ENCODE data around the gene TAF4B.

TAF4B gene

GRCh38 chr18:26206488-26206887 lies 19.8 kb upstream of the TAF4B start:
- no peaks in the 10 kb centered on the region for H3K9me3 ChIP-seq (ENCODE audit: control insufficient read depth, low read length)
- no peaks in the 10 kb centered on the region for H3K27me3 ChIP-seq (ENCODE audit: control insufficient read depth, insufficient read depth, low read length)
- H3K9ac ChIP-seq: no peak overlapping the region
- no peak overlapping the region for H3K4me2 ChIP-seq (ENCODE audit: low read length)
- no peaks in the 10 kb centered on the region for H3K4me1 ChIP-seq
- no peak overlapping the region for H3K27ac ChIP-seq
- H3K4me3 ChIP-seq (ENCODE audit: low read depth, low read length): no peak overlapping the region
- no peak for TF ChIP-seq CTCF (IDR thresholded peaks at IDR 0.05)
- H3K36me3 ChIP-seq (ENCODE audit: control insufficient read depth, insufficient read depth, low read length): no peaks in the 10 kb centered on the region
- no peak overlapping the region for H2AFZ ChIP-seq
- no peaks in the 10 kb centered on the region for H3K79me2 ChIP-seq

GRCh38 chr18:26207937-26208336 lies 18.3 kb upstream of the TAF4B start:
- TF ChIP-seq CTCF (IDR thresholded peaks at IDR 0.05): no peak
- Histone ChIP-seq H3K79me2 (no peaks in the 10 kb centered on the region), H3K36me3 (ENCODE audit: control insufficient read depth, insufficient read depth, low read length) (no peaks in the 10 kb centered on the region), H3K27ac (no peak overlapping the region), H3K4me2 (ENCODE audit: low read length) (no peak overlapping the region), H3K4me3 (ENCODE audit: low read depth, low read length) (no peak overlapping the region), H3K9ac (no peak overlapping the region), H2AFZ (no peak overlapping the region), H3K27me3 (ENCODE audit: control insufficient read depth, insufficient read depth, low read length) (no peaks in the 10 kb centered on the region), H3K9me3 (ENCODE audit: control insufficient read depth, low read length) (no peaks in the 10 kb centered on the region), H3K4me1 (no peaks in the 10 kb centered on the region)

- Histone ChIP-seq H3K4me3 (ENCODE audit: low read depth, low read length) (no peak overlapping the region), H3K9me3 (ENCODE audit: control insufficient read depth, low read length) (no peaks in the 10 kb centered on the region), H2AFZ (no peak overlapping the region), H3K36me3 (ENCODE audit: control insufficient read depth, insufficient read depth, low read length) (no peaks in the 10 kb centered on the region), H3K27me3 (ENCODE audit: control insufficient read depth, insufficient read depth, low read length) (no peaks in the 10 kb centered on the region), H3K4me2 (ENCODE audit: low read length) (no peak overlapping the region), H3K9ac (no peak overlapping the region), H3K4me1 (no peaks in the 10 kb centered on the region), H3K79me2 (no peaks in the 10 kb centered on the region), H3K27ac (no peak overlapping the region)
- TF ChIP-seq CTCF (IDR thresholded peaks at IDR 0.05): no peak
Measured at GRCh38 chr18:26208977-26209376, 17.3 kb upstream of the TAF4B start.

- Histone ChIP-seq H3K4me3 (ENCODE audit: low read depth, low read length) (no peak overlapping the region), H3K4me2 (ENCODE audit: low read length) (no peak overlapping the region), H2AFZ (no peak overlapping the region), H3K4me1 (no peaks in the 10 kb centered on the region), H3K79me2 (no peaks in the 10 kb centered on the region), H3K27ac (no peak overlapping the region), H3K9ac (no peak overlapping the region), H3K27me3 (ENCODE audit: control insufficient read depth, insufficient read depth, low read length) (no peaks in the 10 kb centered on the region), H3K9me3 (ENCODE audit: control insufficient read depth, low read length) (no peaks in the 10 kb centered on the region), H3K36me3 (ENCODE audit: control insufficient read depth, insufficient read depth, low read length) (no peaks in the 10 kb centered on the region)
- TF ChIP-seq CTCF (IDR thresholded peaks at IDR 0.05): no peak
Measured at GRCh38 chr18:26210147-26210546, 16.1 kb upstream of the TAF4B start.

GRCh38 chr18:26215247-26215970 lies 10.8 kb upstream of the TAF4B start:
- H3K4me2 ChIP-seq (ENCODE audit: low read length): no peak overlapping the region
- no peak for TF ChIP-seq CTCF (IDR thresholded peaks at IDR 0.05)
- no peaks in the 10 kb centered on the region for H3K9me3 ChIP-seq (ENCODE audit: control insufficient read depth, low read length)
- no peaks in the 10 kb centered on the region for H3K4me1 ChIP-seq
- H3K36me3 ChIP-seq (ENCODE audit: control insufficient read depth, insufficient read depth, low read length): no peaks in the 10 kb centered on the region
- H3K79me2 ChIP-seq: no peaks in the 10 kb centered on the region
- no peak overlapping the region for H3K27ac ChIP-seq
- no peak overlapping the region for H3K4me3 ChIP-seq (ENCODE audit: low read depth, low read length)
- no peak overlapping the region for H3K9ac ChIP-seq
- no peak overlapping the region for H2AFZ ChIP-seq
- no peaks in the 10 kb centered on the region for H3K27me3 ChIP-seq (ENCODE audit: control insufficient read depth, insufficient read depth, low read length)
